HepG2 (cell line): ENCODE results near the gene TBC1D16. TPM values are rescaled to one million over a fixed set of nuclear protein-coding genes. Genes with fewer than 3 reads are reported as not detected.

Experiments
- ATAC-seq: fragments of 200-7000 bp; cut with Tn5 transposase; 3 replicates; pipeline ENCODE4 v1.9.1; 2020; ENCODE audit warnings: mild to moderate bottlenecking, moderate library complexity
- BruUV-seq: library from RNA; stranded (reverse); fragments of 400-500 nt; replicated peaks from 2 replicates; lab custom pipeline; 2021; lab: Mats Ljungman, UMichigan
- CTCF ChIA-PET: fragments of 300-600 bp; formaldehyde crosslinking; extraction: SDS; loops from one replicate; lab custom pipeline; 2021; ENCODE audit warnings: low total read pairs, inconsistent platforms, low intra/inter-chr PET ratio; lab: Yijun Ruan, JAX
- POLR2A ChIA-PET: fragments of 350-600 bp; sonication (Branson Sonifier 250); formaldehyde crosslinking; loops from one replicate; lab custom pipeline; 2020; ENCODE audit warnings: antibody characterized with exemption, inconsistent platforms; lab: Yijun Ruan, JAX
- DNase-seq: peaks from one replicate; pipeline ENCODE4 v3.0.0-alpha.2; 2015; ENCODE audit warnings: low spot score
- FAIRE-seq: peaks from 3 replicates; lab custom pipeline; 2011; peaks lifted over from hg19 to GRCh38; lab: Jason Lieb, UNC
- H2AFZ ChIP-seq: one replicate; pipeline ENCODE4 v1.6.1; 2011; ENCODE audit warnings: low read length, inconsistent platforms
- H3K27ac ChIP-seq: fragments of 300-600 bp; 3 replicates; pipeline ENCODE4 v1.8.0; 2011; ENCODE audit warnings: mixed run types, mild to moderate bottlenecking, mixed read lengths, low read length, inconsistent platforms; ENCODE audit not compliant: insufficient read depth; ENCODE audit errors: extremely low read length
- H3K27me3 ChIP-seq, 2 experiments: fragments of 200-600 bp in 1 of 2; 2 replicates in 1 of 2; 3 replicates in 1 of 2; pipeline versions ENCODE4 v1.6.0 to v1.8.0; 2011; ENCODE audit warnings: low read length in 2 of 2, mild to moderate bottlenecking in 2 of 2, moderate library complexity in 2 of 2, inconsistent platforms in 1 of 2; ENCODE audit not compliant: insufficient read depth in 2 of 2, control insufficient read depth in 1 of 2
- H3K36me3 ChIP-seq, 2 experiments: fragments of 200-600 bp in 1 of 2; replicated peaks in 1 of 2; 2 replicates in 1 of 2; 3 replicates in 1 of 2; pipeline versions ENCODE4 v1.5.1 to v1.8.0; 2011; ENCODE audit warnings: low read length in 2 of 2, inconsistent platforms in 1 of 2; ENCODE audit not compliant: insufficient read depth in 2 of 2, control insufficient read depth in 1 of 2
- H3K4me1 ChIP-seq: 2 replicates; pipeline ENCODE4 v1.5.1; 2012; ENCODE audit warnings: low read length, inconsistent platforms; ENCODE audit not compliant: insufficient read depth
- H3K4me2 ChIP-seq: 2 replicates; pipeline ENCODE4 v1.6.0; 2011; ENCODE audit warnings: low read depth, low read length, inconsistent platforms
- H3K4me3 ChIP-seq, 3 experiments: fragments of 200-600 bp in 1 of 3; sonication (generic), shearing (Covaris generic) in 1 of 3; replicated peaks in 1 of 3; 2 replicates each; pipeline ENCODE4 v1.5.1; 2011 to 2016; ENCODE audit warnings: low read length in 3 of 3, inconsistent platforms in 2 of 3, low read depth in 2 of 3, mild to moderate bottlenecking in 2 of 3, control low read depth in 1 of 3, mixed read lengths in 1 of 3; ENCODE audit not compliant: insufficient read depth in 1 of 3
- H3K79me2 ChIP-seq: one replicate; pipeline ENCODE4 v1.6.1; 2011; ENCODE audit warnings: low read length, inconsistent platforms; ENCODE audit not compliant: insufficient read depth
- H3K9ac ChIP-seq: 2 replicates; pipeline ENCODE4 v1.6.0; 2011; ENCODE audit warnings: mild to moderate bottlenecking, low read depth, low read length, inconsistent platforms; ENCODE audit not compliant: insufficient read depth
- H3K9me3 ChIP-seq: 2 replicates; pipeline ENCODE4 v1.5.1; 2012; ENCODE audit warnings: mild to moderate bottlenecking, low read length
- H4K20me1 ChIP-seq: 2 replicates; pipeline ENCODE4 v1.6.0; 2011; ENCODE audit warnings: inconsistent platforms, mild to moderate bottlenecking, low read length, moderate library complexity; ENCODE audit not compliant: insufficient read depth
- AGO2 ChIP-seq: fragments of 200-400 bp; formaldehyde crosslinking; optimal IDR thresholded peaks from 2 replicates; pipeline ENCODE3; 2017; ENCODE audit warnings: mild to moderate bottlenecking, low read depth, low read length, moderate library complexity
- ARID4A ChIP-seq: sonication (generic); formaldehyde crosslinking; IDR thresholded peaks from 2 replicates; pipeline ENCODE4 v1.5.0; 2020; ENCODE audit warnings: mild to moderate bottlenecking, missing genetic modification reagents, borderline replicate concordance
- ATM ChIP-seq: fragments of 450-650 bp; IDR thresholded peaks from 2 replicates; pipeline ENCODE4 v1.7.1; 2017; ENCODE audit warnings: mild to moderate bottlenecking, borderline replicate concordance
- CREB3 ChIP-seq: sonication (generic); formaldehyde crosslinking; IDR thresholded peaks from 2 replicates; pipeline ENCODE4 v1.5.0; 2020; ENCODE audit warnings: missing genetic modification reagents
- MLLT10 ChIP-seq: sonication (generic); formaldehyde crosslinking; IDR thresholded peaks from 2 replicates; pipeline ENCODE4 v1.4.0; 2020; ENCODE audit warnings: missing genetic modification reagents
- ZBTB26 ChIP-seq: IDR thresholded peaks from 2 replicates; pipeline ENCODE4 v1.6.1; 2016; ENCODE audit warnings: missing compliant biosample characterization, missing genetic modification reagents, borderline replicate concordance
- ZC3H4 ChIP-seq: sonication (generic); formaldehyde crosslinking; IDR thresholded peaks from 2 replicates; pipeline ENCODE4 v1.4.0; 2020; ENCODE audit warnings: missing genetic modification reagents, borderline replicate concordance
- ZSCAN5A ChIP-seq: sonication (generic); formaldehyde crosslinking; IDR thresholded peaks from 2 replicates; pipeline ENCODE4 v1.8.0; 2022; ENCODE audit warnings: mild to moderate bottlenecking, missing genetic modification reagents, borderline replicate concordance
- WGBS: methylation state at CpG from one replicate; pipeline ENCODE4 v1.1.6; 2017; ENCODE audit warnings: low lambda C conversion rate; 5-methylcytosine and 5-hydroxymethylcytosine counted together
- in situ Hi-C: cut with HindIII; loops from 2 replicates; pipeline ENCODE4 v1.10.0; 2017; ENCODE audit warnings: low pct_unique_long_range_greater_than_20kb; ENCODE audit not compliant: extremely low pct_ligation_motif_present
- intact Hi-C: fragments of 100-400 bp; cut with micrococcal nuclease; formaldehyde crosslinking; loops from one replicate; pipeline ENCODE4 v1.10.0; 2022; ENCODE audit not compliant: unreplicated experiment
- polyA plus RNA-seq, 8 experiments: library from polyadenylated mRNA; depleted of rRNA in 3 of 8; stranded (reverse) in 7 of 8; unstranded in 1 of 8; fragments of >200 nt; fragmentation: Illumina TruSeq in 4 of 8; extraction: Trizol in 4 of 8; gene quantifications; 2 replicates each; pipeline versions ENCODE4 v1.2.1 to v1.2.3, GENCODE V29; 2011 to 2016; ENCODE audit warnings: low read depth in 4 of 8, missing spikeins in 1 of 8, mixed read lengths in 1 of 8; ENCODE audit not compliant: insufficient read depth in 1 of 8
- total RNA-seq, 5 experiments: library from RNA; depleted of rRNA; stranded (reverse); fragments of >200 nt; fragmentation: Illumina TruSeq; extraction: Trizol; gene quantifications; 2 replicates each; pipeline ENCODE4 v1.2.3, GENCODE V29; 2016; ENCODE audit warnings: low read depth in 1 of 5

Gene TBC1D16
- total and polyA plus RNA-seq, 2 of the 13 experiments (the other 11 are each of a cell fraction or from before 2014, with no cell fraction given), result 14.9 to 24.9 TPM

GRCh38 chr17:79944821-79945391 lies 90.8 kb downstream of the TBC1D16 start:
- H3K79me2 ChIP-seq, result no peaks in the 10 kb centered on the region
- CTCF ChIA-PET, result no interaction called here
- H3K27me3 ChIP-seq, result no peaks in the 10 kb centered on the region
- FAIRE-seq (no peak), ATAC-seq (no peak), DNase-seq (no peak)
- no peak overlapping the region for H3K9ac ChIP-seq
- H3K4me1 ChIP-seq, result no peaks in the 10 kb centered on the region
- TF ChIP-seq MLLT10 (CRISPR knock-in tag), result no peak
- TF ChIP-seq AGO2, result peak; percentile 50
- no peak overlapping the region for H3K4me2 ChIP-seq
- POLR2A ChIA-PET, result no interaction called here
- BruUV-seq, result no TSS peak
- H3K9me3 ChIP-seq, result no peaks in the 10 kb centered on the region
- intact Hi-C loops (no loop called here), in situ Hi-C loops (no loop called here)
- 95% methylated on average over 10 of the region's 31 CpGs for WGBS
- H2AFZ ChIP-seq, result no peak overlapping the region
- H3K36me3 ChIP-seq, result peaks cover 28 to 58% of the 10 kb centered on the region in 2 experiments
- no peak overlapping the region for H3K27ac ChIP-seq
- no peaks in the 10 kb centered on the region for H4K20me1 ChIP-seq
- H3K4me3 ChIP-seq, result no peak overlapping the region

- Histone ChIP-seq H3K27me3 (no peaks in the 10 kb centered on the region), H3K27ac (no peak overlapping the region), H3K9me3 (no peaks in the 10 kb centered on the region), H3K4me3 (no peak overlapping the region), H3K9ac (no peak overlapping the region), H3K36me3 (peaks cover 27 to 58% of the 10 kb centered on the region in 2 experiments), H3K4me1 (peaks cover 4% of the 10 kb centered on the region), H3K79me2 (no peaks in the 10 kb centered on the region), H2AFZ (no peak overlapping the region), H4K20me1 (no peaks in the 10 kb centered on the region), H3K4me2 (no peak overlapping the region)
- FAIRE-seq, result no peak
- POLR2A ChIA-PET, result no interaction called here
- WGBS, result 97% methylated on average over 22 of the region's 23 CpGs
- no peak for DNase-seq
- intact Hi-C loops, result no loop called here
- BruUV-seq, result no TSS peak
- no peak for ATAC-seq
- in situ Hi-C loops, result no loop called here
- CTCF ChIA-PET, result no interaction called here
- TF ChIP-seq ZSCAN5A (CRISPR knock-in tag) (no peak), ATM (no peak), ARID4A (no peak), ZC3H4 (no peak), ZBTB26 (no peak), CREB3 (no peak)
These were observed 91.3 kb downstream of the TBC1D16 start for GRCh38 chr17:79944251-79944812.
